SJSA1 (cell line): ENCODE measurements around the gene PLK5. TPM values are rescaled to one million over a fixed set of nuclear protein-coding genes. Genes with fewer than 3 reads are reported as not detected.

ENCODE experiments used
- DNase-seq, 2 experiments: peaks; one replicate each; pipeline ENCODE4 v3.0.0-alpha.2; 2015 to 2020; ENCODE audit warnings: low spot score in 2 of 2, low read depth in 1 of 2
- H3K27ac ChIP-seq: fragments of 250-450 bp; sonication (Bioruptor Pico); 2 replicates; pipeline ENCODE4 v1.5.1; 2020; ENCODE audit warnings: mild to moderate bottlenecking, moderate library complexity
- H3K27me3 ChIP-seq: fragments of 250-450 bp; sonication (Bioruptor Pico); replicated peaks from 2 replicates; pipeline ENCODE4 v1.5.1; 2020; ENCODE audit warnings: mild to moderate bottlenecking, moderate library complexity
- H3K36me3 ChIP-seq: fragments of 250-450 bp; sonication (Bioruptor Pico); 2 replicates; pipeline ENCODE4 v1.5.1; 2020; ENCODE audit warnings: mild to moderate bottlenecking
- H3K4me1 ChIP-seq: fragments of 250-450 bp; sonication (Bioruptor Pico); replicated peaks from 2 replicates; pipeline ENCODE4 v1.6.1; 2021; ENCODE audit warnings: mild to moderate bottlenecking
- H3K4me3 ChIP-seq: fragments of 250-450 bp; sonication (Bioruptor Pico); 2 replicates; pipeline ENCODE4 v1.5.1; 2020; ENCODE audit warnings: mild to moderate bottlenecking
- H3K9me3 ChIP-seq: fragments of 250-450 bp; sonication (Bioruptor Pico); replicated peaks from 2 replicates; pipeline ENCODE4 v1.5.1; 2020; ENCODE audit warnings: mild to moderate bottlenecking
- total RNA-seq: library from RNA; depleted of rRNA; stranded (reverse); fragments of >200 nt; shearing (Covaris generic); gene quantifications from 2 replicates; pipeline ENCODE4 v1.2.3, GENCODE V29; 2014

PLK5 gene
- total RNA-seq, 1 experiment from 2014 or later, result not detected

GRCh38 chr19:1555487-1556389 lies 31.9 kb downstream of the PLK5 start:
- Histone ChIP-seq H3K27me3 (no peaks in the 10 kb centered on the region), H3K9me3 (no peaks in the 10 kb centered on the region), H3K4me1 (no peaks in the 10 kb centered on the region), H3K36me3 (peaks cover 20% of the 10 kb centered on the region), H3K4me3 (no peak overlapping the region), H3K27ac (no peak overlapping the region)
- no peak for DNase-seq

- H3K4me1 ChIP-seq, result no peaks in the 10 kb centered on the region
Observed at GRCh38 chr19:1556390-1557070, 32.7 kb downstream of the PLK5 start.

GRCh38 chr19:1558552-1558951 lies 34.7 kb downstream of the PLK5 start:
- no peak overlapping the region for H3K27ac ChIP-seq
- DNase-seq, result no peak

More at GRCh38 chr19:1556390-1557070, 32.7 kb downstream of the PLK5 start:
- Histone ChIP-seq H3K27me3 (no peaks in the 10 kb centered on the region), H3K4me3 (no peak overlapping the region), H3K27ac (no peak overlapping the region), H3K36me3 (peaks cover 26% of the 10 kb centered on the region), H3K9me3 (no peaks in the 10 kb centered on the region)
- DNase-seq, result no peak

GRCh38 chr19:1560286-1560882 lies 36.5 kb downstream of the PLK5 start:
- Histone ChIP-seq H3K27me3 (no peaks in the 10 kb centered on the region), H3K36me3 (peaks cover 37% of the 10 kb centered on the region), H3K4me1 (no peaks in the 10 kb centered on the region), H3K27ac (no peak overlapping the region), H3K4me3 (no peak overlapping the region), H3K9me3 (no peaks in the 10 kb centered on the region)
- DNase-seq, result no peak

More at GRCh38 chr19:1558552-1558951, 34.7 kb downstream of the PLK5 start:
- H3K36me3 ChIP-seq, result peaks cover 33% of the 10 kb centered on the region
- H3K4me3 ChIP-seq, result no peak overlapping the region
- H3K4me1 ChIP-seq, result no peaks in the 10 kb centered on the region
- no peaks in the 10 kb centered on the region for H3K9me3 ChIP-seq
- H3K27me3 ChIP-seq, result no peaks in the 10 kb centered on the region

GRCh38 chr19:1561236-1561842 lies 37.5 kb downstream of the PLK5 start:
- Histone ChIP-seq H3K27ac (no peak overlapping the region), H3K4me1 (peaks cover 9% of the 10 kb centered on the region), H3K36me3 (peaks cover 43% of the 10 kb centered on the region), H3K4me3 (no peak overlapping the region), H3K9me3 (no peaks in the 10 kb centered on the region), H3K27me3 (no peaks in the 10 kb centered on the region)
- no peak for DNase-seq

- Histone ChIP-seq H3K9me3 (no peaks in the 10 kb centered on the region), H3K27ac (no peak overlapping the region)
Observed at GRCh38 chr19:1563251-1563650, 39.4 kb downstream of the PLK5 start.

GRCh38 chr19:1566392-1567115 lies 42.7 kb downstream of the PLK5 start:
- H3K27me3 ChIP-seq, result no peaks in the 10 kb centered on the region; the same call in 1 of the 2 replicates
- peaks cover 5% of the 10 kb centered on the region for H3K9me3 ChIP-seq
- H3K27ac ChIP-seq, result peak overlapping the region; percentile 95

More at GRCh38 chr19:1563251-1563650, 39.4 kb downstream of the PLK5 start:
- DNase-seq, result no peak
- Histone ChIP-seq H3K36me3 (peaks cover 42% of the 10 kb centered on the region), H3K4me1 (peaks cover 12% of the 10 kb centered on the region), H3K4me3 (no peak overlapping the region), H3K27me3 (no peaks in the 10 kb centered on the region)

GRCh38 chr19:1567116-1567847 lies 43.4 kb downstream of the PLK5 start:
- Histone ChIP-seq H3K4me1 (peaks cover 16% of the 10 kb centered on the region), H3K27me3 (no peaks in the 10 kb centered on the region; the same call in 1 of the 2 replicates), H3K27ac (peak overlapping the region; percentile 95), H3K36me3 (peaks cover 32% of the 10 kb centered on the region), H3K4me3 (peak overlapping the region; percentile 94), H3K9me3 (peaks cover 5% of the 10 kb centered on the region)
- DNase-seq, result peak in 1 of 2 experiments; percentile 52

More at GRCh38 chr19:1566392-1567115, 42.7 kb downstream of the PLK5 start:
- peak; percentile 85 to 88 for DNase-seq
- H3K4me1 ChIP-seq, result peaks cover 16% of the 10 kb centered on the region
- H3K36me3 ChIP-seq, result peaks cover 33% of the 10 kb centered on the region
- peak overlapping the region; percentile 94 for H3K4me3 ChIP-seq

- H3K9me3 ChIP-seq, result peaks cover 5% of the 10 kb centered on the region
- no peak for DNase-seq
- no peak overlapping the region for H3K27ac ChIP-seq
- H3K4me1 ChIP-seq, result peaks cover 16% of the 10 kb centered on the region
- no peaks in the 10 kb centered on the region; the same call in 1 of the 2 replicates for H3K27me3 ChIP-seq
- H3K36me3 ChIP-seq, result peaks cover 27% of the 10 kb centered on the region
- peak overlapping the region; percentile 94 for H3K4me3 ChIP-seq
Observed at GRCh38 chr19:1567848-1568227, 44.0 kb downstream of the PLK5 start.

- H3K9me3 ChIP-seq, result peaks cover 5% of the 10 kb centered on the region
- DNase-seq, result peak in 1 of 2 experiments; percentile 69
Observed at GRCh38 chr19:1568320-1569019, 44.6 kb downstream of the PLK5 start, which contains the start of gene MEX3D. MEX3D (minus strand) TSS chr19:1568325; CDS start chr19:1568058, 267 bp downstream.

GRCh38 chr19:1569997-1570396 lies 46.1 kb downstream of the PLK5 start:
- peaks cover 16% of the 10 kb centered on the region for H3K4me1 ChIP-seq
- H3K9me3 ChIP-seq, result peaks cover 5% of the 10 kb centered on the region
- DNase-seq, result no peak
- peaks cover 20% of the 10 kb centered on the region for H3K36me3 ChIP-seq
- H3K27me3 ChIP-seq, result no peaks in the 10 kb centered on the region; the same call in 1 of the 2 replicates
- no peak overlapping the region for H3K4me3 ChIP-seq
- no peak overlapping the region for H3K27ac ChIP-seq

More at GRCh38 chr19:1568320-1569019, 44.6 kb downstream of the PLK5 start, which contains the start of gene MEX3D:
- Histone ChIP-seq H3K36me3 (peaks cover 26% of the 10 kb centered on the region), H3K4me1 (peaks cover 16% of the 10 kb centered on the region), H3K27me3 (no peaks in the 10 kb centered on the region; the same call in 1 of the 2 replicates), H3K27ac (peak within 1 kb of the TSS; percentile 95), H3K4me3 (peak within 1 kb of the TSS; percentile 94)
